Gastroesophageal sphincter (tissue), 3 donors: Measurements from ENCODE around the gene TNS3.

ENCODE experiments used
- POLR2A ChIP-seq, 2 donors: fragments of 450-650 bp; IDR thresholded peaks; one replicate each; pipeline ENCODE4 v1.6.1; 2017; ENCODE audit warnings: antibody characterized with exemption in 2 of 2, mild to moderate bottlenecking in 2 of 2, moderate library complexity in 1 of 2
- POLR2AphosphoS5 ChIP-seq: sonication (generic); formaldehyde crosslinking; IDR thresholded peaks from one replicate; pipeline ENCODE4 v1.6.1; 2017; ENCODE audit warnings: antibody characterized with exemption
- TF ChIP-seq, protein P1 (sequence below), 4 experiments: fragments of 200-600 bp in 2 of 4; fragments of 450-650 bp in 2 of 4; sonication (generic) in 1 of 4; IDR thresholded peaks; one replicate each; pipeline ENCODE4 v1.5.1; 2017 to 2019; ENCODE audit warnings: antibody characterized with exemption in 4 of 4, mild to moderate bottlenecking in 2 of 4, moderate library complexity in 2 of 4

DNA sequence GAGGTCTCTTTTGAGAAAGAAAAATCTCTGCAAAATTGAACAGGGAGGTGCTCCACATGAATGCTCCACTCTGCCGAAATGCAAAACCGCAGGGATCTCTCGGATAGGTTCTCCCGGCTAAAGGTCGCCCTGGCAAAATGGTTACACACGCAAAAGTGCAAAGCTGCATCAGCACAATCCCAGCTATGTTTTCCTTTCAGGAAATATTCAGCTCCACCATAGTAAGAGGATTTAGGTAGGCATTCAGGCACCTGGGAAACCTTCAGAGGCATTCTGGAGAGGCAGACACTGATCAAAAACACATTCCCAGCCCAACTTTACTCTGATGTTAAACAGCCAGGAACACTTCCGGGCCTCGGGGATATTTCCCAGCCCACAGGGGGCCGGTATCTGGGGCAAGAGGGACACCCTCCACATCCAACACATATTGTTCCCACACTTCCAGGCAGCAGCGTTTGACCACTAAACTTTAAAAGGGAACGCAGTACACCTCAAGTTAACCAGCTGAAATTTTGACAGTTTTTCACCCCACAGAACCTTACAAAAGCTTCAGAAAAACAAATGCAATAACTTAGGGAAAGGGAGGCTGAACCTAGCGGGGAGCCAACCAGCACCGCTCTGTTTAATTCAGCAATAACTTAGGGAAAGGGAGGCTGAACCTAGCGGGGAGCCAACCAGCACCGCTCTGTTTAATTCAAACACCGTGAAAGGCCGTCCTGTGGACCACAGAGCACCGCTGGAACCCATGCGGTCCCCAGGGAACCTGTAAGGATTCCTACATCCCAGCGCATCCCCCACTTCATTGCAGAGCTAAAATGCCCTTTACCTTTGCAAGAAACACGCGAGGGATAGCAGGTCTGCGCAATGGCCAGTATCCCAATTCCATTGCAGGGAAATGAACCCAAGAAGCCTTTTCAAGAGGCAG is 45.9 kb downstream of the TNS3 start:
- TF ChIP-seq POLR2A (IDR thresholded peaks at IDR 0.05) (no peak), POLR2AphosphoS5 (no peak)
- TF ChIP-seq, protein P1, sequence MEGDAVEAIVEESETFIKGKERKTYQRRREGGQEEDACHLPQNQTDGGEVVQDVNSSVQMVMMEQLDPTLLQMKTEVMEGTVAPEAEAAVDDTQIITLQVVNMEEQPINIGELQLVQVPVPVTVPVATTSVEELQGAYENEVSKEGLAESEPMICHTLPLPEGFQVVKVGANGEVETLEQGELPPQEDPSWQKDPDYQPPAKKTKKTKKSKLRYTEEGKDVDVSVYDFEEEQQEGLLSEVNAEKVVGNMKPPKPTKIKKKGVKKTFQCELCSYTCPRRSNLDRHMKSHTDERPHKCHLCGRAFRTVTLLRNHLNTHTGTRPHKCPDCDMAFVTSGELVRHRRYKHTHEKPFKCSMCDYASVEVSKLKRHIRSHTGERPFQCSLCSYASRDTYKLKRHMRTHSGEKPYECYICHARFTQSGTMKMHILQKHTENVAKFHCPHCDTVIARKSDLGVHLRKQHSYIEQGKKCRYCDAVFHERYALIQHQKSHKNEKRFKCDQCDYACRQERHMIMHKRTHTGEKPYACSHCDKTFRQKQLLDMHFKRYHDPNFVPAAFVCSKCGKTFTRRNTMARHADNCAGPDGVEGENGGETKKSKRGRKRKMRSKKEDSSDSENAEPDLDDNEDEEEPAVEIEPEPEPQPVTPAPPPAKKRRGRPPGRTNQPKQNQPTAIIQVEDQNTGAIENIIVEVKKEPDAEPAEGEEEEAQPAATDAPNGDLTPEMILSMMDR (IDR thresholded peaks at IDR 0.05): no peak
